ENCODE measurements around the gene NTMT1.
"Not testable (repeated sequence)": the region's sequence is repeated elsewhere in the genome, so short reads cannot be mapped to it uniquely, and the experiment has no call there.

NTMT1 gene

GRCh38 chr9:129633207-129633606 lies 7.2 kb downstream of the NTMT1 start:
- DNase-seq (ENCODE audit: extremely low spot score, insufficient read length, low read depth) (no peak), FAIRE-seq (no peak)

- FAIRE-seq (no peak), DNase-seq (ENCODE audit: extremely low spot score, insufficient read length, low read depth) (no peak)
These were observed 7.9 kb downstream of the NTMT1 start for GRCh38 chr9:129633848-129634247.

- DNase-seq (ENCODE audit: extremely low spot score, insufficient read length, low read depth) (no peak), FAIRE-seq (no peak)
These were observed 9.4 kb downstream of the NTMT1 start for GRCh38 chr9:129635099-129636065.

GRCh38 chr9:129636343-129636742 lies 10.4 kb downstream of the NTMT1 start:
- DNase-seq (ENCODE audit: extremely low spot score, insufficient read length, low read depth); FAIRE-seq: not testable (repeated sequence)

GRCh38 chr9:129637102-129637501 lies 11.1 kb downstream of the NTMT1 start:
- DNase-seq (ENCODE audit: extremely low spot score, insufficient read length, low read depth): no peak

GRCh38 chr9:129637673-129638439 lies 11.9 kb downstream of the NTMT1 start:
- no peak for FAIRE-seq
- DNase-seq (ENCODE audit: extremely low spot score, insufficient read length, low read depth): no peak

More at GRCh38 chr9:129637102-129637501, 11.1 kb downstream of the NTMT1 start:
- FAIRE-seq: no peak

- no peak for DNase-seq (ENCODE audit: extremely low spot score, insufficient read length, low read depth)
These were observed 13.2 kb downstream of the NTMT1 start for GRCh38 chr9:129639034-129639630.

GRCh38 chr9:129639756-129640085 lies 13.8 kb downstream of the NTMT1 start:
- DNase-seq (ENCODE audit: extremely low spot score, insufficient read length, low read depth) (no peak), FAIRE-seq (no peak)

More at GRCh38 chr9:129639034-129639630, 13.2 kb downstream of the NTMT1 start:
- no peak for FAIRE-seq

GRCh38 chr9:129640086-129640870 lies 14.3 kb downstream of the NTMT1 start:
- FAIRE-seq: no peak
- DNase-seq (ENCODE audit: extremely low spot score, insufficient read length, low read depth): no peak

GRCh38 chr9:129640871-129641749 lies 15.1 kb downstream of the NTMT1 start:
- no peak for FAIRE-seq
- DNase-seq (ENCODE audit: extremely low spot score, insufficient read length, low read depth): no peak

- DNase-seq (ENCODE audit: extremely low spot score, insufficient read length, low read depth): peak; percentile 99
- peak; percentile 97 for FAIRE-seq
These were observed 16.0 kb downstream of the NTMT1 start, which contains the start of gene ASB6 for GRCh38 chr9:129641750-129642585. Gene ASB6 (minus strand): TSS chr9:129642151. CDS start chr9:129641999, 152 bp downstream.

- no peak for FAIRE-seq
- no peak for DNase-seq (ENCODE audit: extremely low spot score, insufficient read length, low read depth)
These were observed 17.7 kb downstream of the NTMT1 start for GRCh38 chr9:129643706-129644105.

- DNase-seq (ENCODE audit: extremely low spot score, insufficient read length, low read depth) (no peak), FAIRE-seq (no peak)
These were observed 18.4 kb downstream of the NTMT1 start for GRCh38 chr9:129644365-129644764.

- FAIRE-seq: no peak
- DNase-seq (ENCODE audit: extremely low spot score, insufficient read length, low read depth): no peak
These were observed 18.9 kb downstream of the NTMT1 start for GRCh38 chr9:129644902-129645301.

GRCh38 chr9:129646252-129646651 lies 20.3 kb downstream of the NTMT1 start:
- DNase-seq (ENCODE audit: extremely low spot score, insufficient read length, low read depth) (no peak), FAIRE-seq (no peak)

- FAIRE-seq (no peak), DNase-seq (ENCODE audit: extremely low spot score, insufficient read length, low read depth) (no peak)
These were observed 20.7 kb downstream of the NTMT1 start for GRCh38 chr9:129646654-129647053.

GRCh38 chr9:129647635-129648034 lies 21.7 kb downstream of the NTMT1 start:
- DNase-seq (ENCODE audit: extremely low spot score, insufficient read length, low read depth) (no peak), FAIRE-seq (no peak)
